Testis (tissue), 2 donors: ENCODE results near the gene ZNF462.

Source experiments
- POLR2A ChIP-seq: fragments of 450-650 bp; IDR thresholded peaks from one replicate; pipeline ENCODE4 v1.6.1; 2017; ENCODE audit warnings: antibody characterized with exemption, mild to moderate bottlenecking, moderate library complexity
- TF ChIP-seq, protein P1 (sequence below), 3 experiments: fragments of 450-650 bp in 2 of 3; fragments of 200-600 bp in 1 of 3; sonication (generic) in 1 of 3; IDR thresholded peaks; one replicate each; pipeline ENCODE4 v1.5.1; 2016 to 2019; ENCODE audit warnings: antibody characterized with exemption in 3 of 3, mild to moderate bottlenecking in 2 of 3, moderate library complexity in 1 of 3

DNA sequence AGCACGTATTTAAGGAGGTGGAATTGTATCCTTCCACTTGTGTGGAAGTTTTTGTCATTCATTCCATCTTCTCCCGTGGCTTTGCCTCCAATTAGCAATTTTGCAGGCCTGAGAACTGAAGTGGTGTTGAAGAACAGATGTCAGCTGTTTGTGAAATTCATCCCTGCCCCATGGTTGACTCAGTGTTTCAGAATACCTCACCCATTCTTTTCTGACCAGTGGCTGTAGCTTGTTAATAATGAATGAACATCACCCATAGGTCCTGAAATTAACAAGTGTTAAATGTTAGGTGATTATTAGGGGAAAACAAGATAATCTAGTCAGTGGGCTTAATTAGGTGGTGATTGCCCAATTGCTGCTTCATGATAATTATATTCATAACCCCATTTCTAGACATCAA, 11.7 kb downstream of the ZNF462 start:
- no peak for TF ChIP-seq POLR2A
- TF ChIP-seq, protein P1, sequence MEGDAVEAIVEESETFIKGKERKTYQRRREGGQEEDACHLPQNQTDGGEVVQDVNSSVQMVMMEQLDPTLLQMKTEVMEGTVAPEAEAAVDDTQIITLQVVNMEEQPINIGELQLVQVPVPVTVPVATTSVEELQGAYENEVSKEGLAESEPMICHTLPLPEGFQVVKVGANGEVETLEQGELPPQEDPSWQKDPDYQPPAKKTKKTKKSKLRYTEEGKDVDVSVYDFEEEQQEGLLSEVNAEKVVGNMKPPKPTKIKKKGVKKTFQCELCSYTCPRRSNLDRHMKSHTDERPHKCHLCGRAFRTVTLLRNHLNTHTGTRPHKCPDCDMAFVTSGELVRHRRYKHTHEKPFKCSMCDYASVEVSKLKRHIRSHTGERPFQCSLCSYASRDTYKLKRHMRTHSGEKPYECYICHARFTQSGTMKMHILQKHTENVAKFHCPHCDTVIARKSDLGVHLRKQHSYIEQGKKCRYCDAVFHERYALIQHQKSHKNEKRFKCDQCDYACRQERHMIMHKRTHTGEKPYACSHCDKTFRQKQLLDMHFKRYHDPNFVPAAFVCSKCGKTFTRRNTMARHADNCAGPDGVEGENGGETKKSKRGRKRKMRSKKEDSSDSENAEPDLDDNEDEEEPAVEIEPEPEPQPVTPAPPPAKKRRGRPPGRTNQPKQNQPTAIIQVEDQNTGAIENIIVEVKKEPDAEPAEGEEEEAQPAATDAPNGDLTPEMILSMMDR (IDR thresholded peaks at IDR 0.05), result no peak
